Uterus (tissue), 4 donors: ENCODE data around the gene MLX. TPM values are rescaled to one million over a fixed set of nuclear protein-coding genes. Genes with fewer than 3 reads are reported as not detected.
A peak's percentile ranks its signal among the peaks of the same experiment; 100 is the strongest.

ENCODE experiments used
- DNase-seq, 2 donors: peaks; one replicate each; pipeline ENCODE4 v3.0.0-alpha.2; 2019 to 2020
- H3K27ac ChIP-seq, 2 donors: fragments of 200-600 bp; sonication (generic); 1 replicate in 1 of 2; 2 replicates in 1 of 2; pipeline ENCODE4 v1.5.1; 2016 to 2018
- H3K27me3 ChIP-seq, 2 donors: fragments of 200-600 bp; sonication (generic); one replicate each; pipeline ENCODE4 v1.5.1; 2018 to 2019; ENCODE audit warnings: control low read depth in 1 of 2
- H3K36me3 ChIP-seq, 2 donors: fragments of 200-600 bp; sonication (generic); one replicate each; pipeline ENCODE4 v1.5.1; 2019; ENCODE audit warnings: control low read depth in 1 of 2
- H3K4me1 ChIP-seq, 2 donors: fragments of 200-600 bp; sonication (generic); one replicate each; pipeline ENCODE4 v1.5.1; 2018 to 2019; ENCODE audit warnings: control low read depth in 1 of 2
- H3K4me3 ChIP-seq, 2 donors: fragments of 200-600 bp; sonication (generic); 1 replicate in 1 of 2; 2 replicates in 1 of 2; pipeline ENCODE4 v1.5.1; 2018 to 2019; ENCODE audit warnings: mild to moderate bottlenecking in 1 of 2
- H3K9me3 ChIP-seq, 2 donors: fragments of 200-600 bp; sonication (generic); one replicate each; pipeline ENCODE4 v1.5.1; 2019; ENCODE audit warnings: control low read depth in 1 of 2
- CTCF ChIP-seq, 4 experiments: fragments of 200-600 bp in 2 of 4; fragments of 450-650 bp in 2 of 4; sonication (generic) in 2 of 4; IDR thresholded peaks; one replicate each; pipeline ENCODE4 v1.5.1; 2016 to 2019; ENCODE audit warnings: antibody characterized with exemption in 4 of 4, mild to moderate bottlenecking in 2 of 4, moderate library complexity in 1 of 4
- POLR2A ChIP-seq, 2 donors: fragments of 450-650 bp; IDR thresholded peaks; one replicate each; pipeline ENCODE4 v1.6.1; 2016; ENCODE audit warnings: antibody characterized with exemption in 2 of 2, mild to moderate bottlenecking in 1 of 2, moderate library complexity in 1 of 2
- intact Hi-C: fragments of 100-400 bp; cut with DNase I; formaldehyde crosslinking; loops from one replicate; pipeline ENCODE4 v1.15.1; 2023; ENCODE audit warnings: low total_unique reads
- total RNA-seq, 4 donors: library from RNA; depleted of rRNA in 3 of 4; stranded (reverse); fragments of >200 nt in 3 of 4; gene quantifications; one replicate each; pipeline versions ENCODE4 v1.1.0 to v1.2.4, GENCODE V29; 2014 to 2023
- donor health status: DM: yes; HTN: yes; CAD: no.

The MLX gene
- total RNA-seq, 4 donors from 2014 or later: 6.9 to 50.0 (median 35.1) TPM

GRCh38 chr17:42563543-42563942 is 3.4 kb upstream of the MLX start:
- H3K4me1 ChIP-seq: peaks cover 11 to 18% of the 10 kb centered on the region in 2 donors
- no peaks in the 10 kb centered on the region for H3K9me3 ChIP-seq
- no peaks in the 10 kb centered on the region for H3K36me3 ChIP-seq
- H3K4me3 ChIP-seq: peak overlapping the region in 1 of 2 donors; percentile 69
- intact Hi-C loops: no loop called here
- H3K27me3 ChIP-seq: no peaks in the 10 kb centered on the region
- TF ChIP-seq POLR2A (IDR thresholded peaks at IDR 0.05) (no peak), CTCF (IDR thresholded peaks at IDR 0.05) (no peak)
- DNase-seq: no peak
- no peak overlapping the region for H3K27ac ChIP-seq

GRCh38 chr17:42563950-42564349 is 3.0 kb upstream of the MLX start:
- no peak for DNase-seq
- no peaks in the 10 kb centered on the region for H3K27me3 ChIP-seq
- H3K4me1 ChIP-seq: peaks cover 11 to 18% of the 10 kb centered on the region in 2 donors
- no peak overlapping the region for H3K4me3 ChIP-seq
- intact Hi-C loops: no loop called here
- TF ChIP-seq POLR2A (IDR thresholded peaks at IDR 0.05) (no peak), CTCF (IDR thresholded peaks at IDR 0.05) (no peak)
- no peaks in the 10 kb centered on the region for H3K36me3 ChIP-seq
- H3K9me3 ChIP-seq: no peaks in the 10 kb centered on the region
- no peak overlapping the region for H3K27ac ChIP-seq

GRCh38 chr17:42564815-42565522 is 1.9 kb upstream of the MLX start:
- no peak for DNase-seq
- Histone ChIP-seq H3K27ac (no peak overlapping the region), H3K4me3 (no peak overlapping the region), H3K36me3 (no peaks in the 10 kb centered on the region), H3K4me1 (peaks cover 11 to 18% of the 10 kb centered on the region in 2 donors), H3K9me3 (no peaks in the 10 kb centered on the region), H3K27me3 (no peaks in the 10 kb centered on the region)
- TF ChIP-seq CTCF (IDR thresholded peaks at IDR 0.05) (no peak), POLR2A (IDR thresholded peaks at IDR 0.05) (no peak)
- intact Hi-C loops: no loop called here

GRCh38 chr17:42565523-42566214 is 1.2 kb upstream of the MLX start:
- H3K27me3 ChIP-seq: no peaks in the 10 kb centered on the region
- peak overlapping the region; percentile 86 to 91 for H3K27ac ChIP-seq
- DNase-seq: no peak
- no peak overlapping the region for H3K4me3 ChIP-seq
- no peaks in the 10 kb centered on the region for H3K9me3 ChIP-seq
- TF ChIP-seq CTCF (IDR thresholded peaks at IDR 0.05) (no peak), POLR2A (IDR thresholded peaks at IDR 0.05) (no peak)
- H3K36me3 ChIP-seq: no peaks in the 10 kb centered on the region
- H3K4me1 ChIP-seq: peaks cover 11 to 18% of the 10 kb centered on the region in 2 donors
- intact Hi-C loops: no loop called here

- H3K36me3 ChIP-seq: no peaks in the 10 kb centered on the region
- intact Hi-C loops: no loop called here
- H3K27me3 ChIP-seq: no peaks in the 10 kb centered on the region
- H3K4me3 ChIP-seq: peak overlapping the region; percentile 82 to 84
- TF ChIP-seq CTCF (IDR thresholded peaks at IDR 0.05) (no peak), POLR2A (IDR thresholded peaks at IDR 0.05) (no peak)
- no peaks in the 10 kb centered on the region for H3K9me3 ChIP-seq
- H3K4me1 ChIP-seq: peaks cover 11 to 18% of the 10 kb centered on the region in 2 donors
- H3K27ac ChIP-seq: peak overlapping the region; percentile 86 to 91
- DNase-seq: no peak
Observed at GRCh38 chr17:42566215-42566882, 551 bp upstream of the MLX start.
